Measurements from ENCODE around the gene GPM6B. TPM values are rescaled to one million over a fixed set of nuclear protein-coding genes. Genes with fewer than 3 reads are reported as not detected.

GPM6B gene
- total RNA-seq, 1 donor from 2014 or later: 2.3 TPM

- DNase-seq (ENCODE audit: low spot score): no peak
Observed at GRCh38 chrX:13768939-13769338, 48.0 kb downstream of the GPM6B start.

GRCh38 chrX:13764765-13765164 is 52.1 kb downstream of the GPM6B start:
- no peak for DNase-seq (ENCODE audit: low spot score)

- DNase-seq (ENCODE audit: low spot score): no peak
Observed at GRCh38 chrX:13764281-13764680, 52.6 kb downstream of the GPM6B start.

GRCh38 chrX:13763489-13763888 is 53.4 kb downstream of the GPM6B start:
- DNase-seq (ENCODE audit: low spot score): no peak

GRCh38 chrX:13761606-13762414 is 55.1 kb downstream of the GPM6B start:
- no peak for DNase-seq (ENCODE audit: low spot score)

GRCh38 chrX:13760426-13760825 is 56.5 kb downstream of the GPM6B start:
- no peak for DNase-seq (ENCODE audit: low spot score)

- DNase-seq (ENCODE audit: low spot score): no peak
Observed at GRCh38 chrX:13759152-13759718, 57.7 kb downstream of the GPM6B start.

GRCh38 chrX:13756381-13756780 is 60.5 kb downstream of the GPM6B start:
- no peak for DNase-seq (ENCODE audit: low spot score)

GRCh38 chrX:13755254-13755653 is 61.6 kb downstream of the GPM6B start:
- DNase-seq (ENCODE audit: low spot score): no peak

- DNase-seq (ENCODE audit: low spot score): no peak
Observed at GRCh38 chrX:13754765-13755164, 62.1 kb downstream of the GPM6B start.

- DNase-seq (ENCODE audit: low spot score): no peak
Observed at GRCh38 chrX:13752646-13753045, 64.2 kb downstream of the GPM6B start.

GRCh38 chrX:13752141-13752540 is 64.8 kb downstream of the GPM6B start:
- no peak for DNase-seq (ENCODE audit: low spot score)

- DNase-seq (ENCODE audit: low spot score): no peak
Observed at GRCh38 chrX:13750812-13751211, 66.1 kb downstream of the GPM6B start.

- DNase-seq (ENCODE audit: low spot score): no peak
Observed at GRCh38 chrX:13750204-13750603, 66.7 kb downstream of the GPM6B start.

- DNase-seq (ENCODE audit: low spot score): no peak
Observed at GRCh38 chrX:13748486-13748885, 68.4 kb downstream of the GPM6B start.

GRCh38 chrX:13747836-13748235 is 69.1 kb downstream of the GPM6B start:
- DNase-seq (ENCODE audit: low spot score): no peak

- no peak for DNase-seq (ENCODE audit: low spot score)
Observed at GRCh38 chrX:13742397-13743176, 74.3 kb downstream of the GPM6B start.

- no peak for DNase-seq (ENCODE audit: low spot score)
Observed at GRCh38 chrX:13741695-13742094, 75.2 kb downstream of the GPM6B start.

- peak; percentile 94 for DNase-seq (ENCODE audit: low spot score)
Observed at GRCh38 chrX:13734278-13735172, 82.4 kb downstream of the GPM6B start, which contains the start of the genes OFD1 and TRAPPC2. Gene OFD1, plus strand, starts transcription at chrX:13734748. Its CDS starts 324 bp downstream, at chrX:13735072. Gene TRAPPC2, minus strand, starts transcription at chrX:13734620. Its CDS starts 14,657 bp downstream, at chrX:13719963.

- no peak for DNase-seq (ENCODE audit: low spot score)
Observed at GRCh38 chrX:13733506-13733905, 83.4 kb downstream of the GPM6B start.
